Urinary bladder (tissue), 4 donors: Measurements from ENCODE around the gene IGSF21. TPM values are rescaled to one million over a fixed set of nuclear protein-coding genes. Genes with fewer than 3 reads are reported as not detected.

Source experiments
- DNase-seq: peaks from one replicate; pipeline ENCODE4 v3.0.0-alpha.2; 2015; ENCODE audit errors: extremely low spot score
- H3K27ac ChIP-seq: one replicate; pipeline ENCODE4 v1.5.1; 2013; ENCODE audit warnings: low read depth, mild to moderate bottlenecking, moderate library complexity
- H3K36me3 ChIP-seq: one replicate; pipeline ENCODE4 v1.6.1; 2013; ENCODE audit warnings: mild to moderate bottlenecking, moderate library complexity; ENCODE audit not compliant: insufficient read depth
- H3K4me1 ChIP-seq: one replicate; pipeline ENCODE4 v1.6.1; 2013; ENCODE audit warnings: mild to moderate bottlenecking, moderate library complexity; ENCODE audit not compliant: insufficient read depth
- H3K4me3 ChIP-seq: one replicate; pipeline ENCODE4 v1.5.1; 2013; ENCODE audit warnings: low read depth, low read length
- WGBS: extraction: QIAGEN DNeasy Blood & Tissue Kit; methylation state at CpG from one replicate; pipeline ENCODE4 v1.1.7; 2013; 5-methylcytosine and 5-hydroxymethylcytosine counted together
- polyA plus RNA-seq: library from polyadenylated mRNA; stranded (reverse); fragments of 200-250 nt; gene quantifications from one replicate; pipeline ENCODE4 v1.2.3, GENCODE V29; 2013
- total RNA-seq: library from RNA; depleted of rRNA; stranded (reverse); fragments of >200 nt; gene quantifications from one replicate; pipeline ENCODE4 v1.2.3, GENCODE V29; 2014
- donor health status: healthy with polysubstance abuse.
- donor health status: healthy.

IGSF21 gene
- total and polyA plus RNA-seq, 2 donors: 1.1 to 8.2 TPM

DNA sequence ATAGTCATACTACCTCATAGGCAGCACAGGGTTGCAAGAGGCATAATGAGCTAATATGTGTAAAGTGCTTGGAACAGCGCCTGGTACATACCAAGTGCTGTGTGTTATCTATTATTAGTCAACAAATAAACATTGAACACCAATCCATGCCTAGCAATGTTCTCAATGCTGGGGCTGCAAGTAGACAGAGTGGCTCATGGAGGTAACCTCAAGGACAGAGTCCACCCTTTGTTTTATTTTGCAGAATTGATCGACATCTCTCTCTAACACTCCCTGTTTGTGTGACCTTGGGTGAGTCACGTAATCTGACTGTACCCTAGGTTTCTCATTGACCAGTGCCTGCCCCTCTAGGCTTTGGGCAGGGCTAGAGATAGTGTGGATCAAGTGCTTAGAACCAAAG is 209.2 kb downstream of the IGSF21 start:
- Histone ChIP-seq H3K36me3 (no peaks in the 10 kb centered on the region), H3K4me3 (no peak overlapping the region), H3K27ac (no peak overlapping the region), H3K4me1 (no peaks in the 10 kb centered on the region)
- WGBS: 61% methylated on average over 3 of the region's 3 CpGs
- no peak for DNase-seq

DNA sequence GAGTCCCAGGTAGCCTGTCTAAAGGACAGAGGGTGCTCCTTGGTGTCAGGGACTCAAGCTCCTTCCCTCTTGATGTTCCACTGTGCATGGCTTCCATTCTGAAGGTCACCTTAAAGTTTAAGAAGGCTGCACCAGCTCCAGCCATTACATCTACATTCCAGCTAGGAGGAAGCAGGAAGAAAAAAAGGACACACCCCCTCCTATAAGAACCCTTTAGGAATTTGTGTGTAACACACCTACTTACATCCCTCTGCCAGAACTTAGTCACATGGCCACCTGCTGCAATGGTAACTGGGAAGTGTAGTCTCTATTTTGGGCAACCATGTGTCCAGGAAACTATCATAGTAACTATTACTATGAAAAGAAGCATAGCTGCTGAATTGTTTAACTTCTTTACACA is 211.5 kb downstream of the IGSF21 start:
- no peaks in the 10 kb centered on the region for H3K4me1 ChIP-seq
- H3K4me3 ChIP-seq: no peak overlapping the region
- no peak overlapping the region for H3K27ac ChIP-seq
- DNase-seq: no peak
- no peaks in the 10 kb centered on the region for H3K36me3 ChIP-seq

DNA sequence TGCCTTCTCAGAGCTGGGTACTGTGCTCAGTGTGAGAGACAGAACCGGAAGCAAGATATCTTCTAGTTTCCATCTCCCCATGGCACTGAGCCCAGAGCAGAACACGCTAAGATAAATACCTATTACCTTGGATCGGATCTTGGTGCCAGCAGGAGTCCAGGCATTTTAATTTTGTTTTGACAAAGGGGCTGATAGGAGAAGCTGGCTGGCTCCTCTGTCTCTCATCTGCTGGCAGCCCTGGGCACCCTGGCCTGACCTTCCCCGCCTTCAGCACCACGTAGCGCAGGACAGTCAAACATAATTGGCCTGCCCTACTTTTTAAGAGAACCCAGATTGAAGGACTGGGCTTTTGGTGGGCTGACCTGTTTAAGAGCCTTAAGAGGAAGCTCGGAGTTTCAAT is 212.5 kb downstream of the IGSF21 start:
- DNase-seq: no peak
- 32% methylated on average over 7 of the region's 7 CpGs for WGBS
- H3K36me3 ChIP-seq: no peaks in the 10 kb centered on the region
- no peak overlapping the region for H3K27ac ChIP-seq
- H3K4me3 ChIP-seq: no peak overlapping the region
- H3K4me1 ChIP-seq: no peaks in the 10 kb centered on the region

GRCh38 chr1:18322368-18323032 is 214.9 kb downstream of the IGSF21 start:
- no peak for DNase-seq
- 82% methylated on average over 20 of the region's 20 CpGs for WGBS
- H3K4me1 ChIP-seq: no peaks in the 10 kb centered on the region
- H3K4me3 ChIP-seq: no peak overlapping the region
- no peak overlapping the region for H3K27ac ChIP-seq
- no peaks in the 10 kb centered on the region for H3K36me3 ChIP-seq

DNA sequence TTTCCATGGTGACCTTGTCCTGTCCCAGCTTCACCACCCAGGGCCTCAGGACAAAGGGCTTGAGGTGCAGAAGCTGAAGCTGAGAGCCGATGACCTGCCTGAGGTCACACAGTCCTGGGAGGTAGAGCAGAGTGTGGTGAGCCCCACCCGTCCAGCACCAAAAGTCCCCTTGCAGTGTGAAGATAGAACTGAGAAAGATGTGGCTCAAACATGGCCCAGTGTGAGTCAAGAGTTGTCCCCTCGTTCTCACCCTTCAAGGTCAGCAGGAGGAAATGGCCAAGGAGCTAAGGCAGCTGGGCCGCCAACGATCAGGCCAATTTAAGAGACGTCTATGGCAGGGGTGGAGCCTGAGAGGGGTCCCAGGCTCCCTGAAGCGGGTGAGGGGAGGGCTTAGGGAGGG is 215.7 kb downstream of the IGSF21 start:
- Histone ChIP-seq H3K27ac (no peak overlapping the region), H3K4me1 (no peaks in the 10 kb centered on the region), H3K36me3 (no peaks in the 10 kb centered on the region), H3K4me3 (no peak overlapping the region)
- WGBS: 79% methylated on average over 7 of the region's 7 CpGs
- no peak for DNase-seq

GRCh38 chr1:18324246-18324645 is 216.6 kb downstream of the IGSF21 start:
- no peak overlapping the region for H3K4me3 ChIP-seq
- H3K27ac ChIP-seq: no peak overlapping the region
- DNase-seq: no peak
- WGBS: 89% methylated on average over 10 of the region's 10 CpGs
- no peaks in the 10 kb centered on the region for H3K36me3 ChIP-seq
- no peaks in the 10 kb centered on the region for H3K4me1 ChIP-seq

DNA sequence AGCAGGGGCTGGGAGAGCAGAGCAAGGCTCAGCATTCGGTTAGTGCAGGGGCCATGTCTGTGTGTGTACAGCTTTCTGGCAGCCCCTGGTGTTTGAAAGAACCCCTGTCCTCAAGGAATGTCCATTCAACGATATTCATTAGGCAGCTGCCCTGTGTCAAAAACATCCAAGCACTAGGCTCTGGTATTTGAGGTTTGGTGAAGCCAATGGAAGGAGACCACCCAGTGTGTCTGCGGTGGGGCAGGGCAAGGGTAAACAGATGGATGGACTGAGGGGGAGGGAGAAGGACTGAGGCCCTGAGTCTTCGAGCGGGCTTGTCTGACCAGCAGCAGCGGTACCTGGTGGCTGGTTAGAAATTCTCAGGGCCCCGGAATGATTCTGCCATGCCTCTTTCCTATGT is 217.5 kb downstream of the IGSF21 start:
- Histone ChIP-seq H3K27ac (no peak overlapping the region), H3K4me1 (no peaks in the 10 kb centered on the region), H3K36me3 (no peaks in the 10 kb centered on the region), H3K4me3 (no peak overlapping the region)
- no peak for DNase-seq
- 71% methylated on average over 7 of the region's 7 CpGs for whole genome bisulfite sequencing

- WGBS: 21% methylated on average over 7 of the region's 7 CpGs
- no peak overlapping the region for H3K4me3 ChIP-seq
- H3K4me1 ChIP-seq: no peaks in the 10 kb centered on the region
- DNase-seq: peak; percentile 20
- no peak overlapping the region for H3K27ac ChIP-seq
- no peaks in the 10 kb centered on the region for H3K36me3 ChIP-seq
Measured at GRCh38 chr1:18326211-18326897, 218.8 kb downstream of the IGSF21 start.

GRCh38 chr1:18327650-18328049 is 220.1 kb downstream of the IGSF21 start:
- 70% methylated on average over 2 of the region's 2 CpGs for WGBS
- H3K36me3 ChIP-seq: no peaks in the 10 kb centered on the region

DNA sequence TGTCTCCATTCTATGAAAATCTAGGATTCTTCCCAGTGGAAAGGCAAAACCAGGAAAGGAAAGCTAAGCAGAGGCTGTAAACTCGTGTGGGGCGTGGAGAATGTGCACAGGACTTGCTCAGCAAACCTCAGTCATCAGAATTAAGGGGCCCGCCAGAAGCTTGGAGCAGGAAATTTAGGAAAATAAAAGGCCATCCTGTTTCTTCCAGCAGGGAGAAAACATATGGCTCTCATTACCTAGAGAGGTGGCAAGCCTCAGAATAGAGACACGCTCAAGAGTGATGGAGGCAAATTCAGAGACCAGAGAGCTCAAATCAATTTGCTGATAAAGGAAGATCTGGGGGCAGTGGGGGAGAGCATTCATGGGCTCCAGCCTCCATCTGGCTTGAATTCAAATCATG is 221.2 kb downstream of the IGSF21 start:
- Histone ChIP-seq H3K27ac (no peak overlapping the region), H3K36me3 (no peaks in the 10 kb centered on the region), H3K4me1 (no peaks in the 10 kb centered on the region), H3K4me3 (no peak overlapping the region)
- no peak for DNase-seq
- WGBS: 58% methylated on average over 4 of the region's 4 CpGs

More at GRCh38 chr1:18327650-18328049, 220.1 kb downstream of the IGSF21 start:
- Histone ChIP-seq H3K4me1 (no peaks in the 10 kb centered on the region), H3K27ac (no peak overlapping the region), H3K4me3 (no peak overlapping the region)
- DNase-seq: no peak

DNA sequence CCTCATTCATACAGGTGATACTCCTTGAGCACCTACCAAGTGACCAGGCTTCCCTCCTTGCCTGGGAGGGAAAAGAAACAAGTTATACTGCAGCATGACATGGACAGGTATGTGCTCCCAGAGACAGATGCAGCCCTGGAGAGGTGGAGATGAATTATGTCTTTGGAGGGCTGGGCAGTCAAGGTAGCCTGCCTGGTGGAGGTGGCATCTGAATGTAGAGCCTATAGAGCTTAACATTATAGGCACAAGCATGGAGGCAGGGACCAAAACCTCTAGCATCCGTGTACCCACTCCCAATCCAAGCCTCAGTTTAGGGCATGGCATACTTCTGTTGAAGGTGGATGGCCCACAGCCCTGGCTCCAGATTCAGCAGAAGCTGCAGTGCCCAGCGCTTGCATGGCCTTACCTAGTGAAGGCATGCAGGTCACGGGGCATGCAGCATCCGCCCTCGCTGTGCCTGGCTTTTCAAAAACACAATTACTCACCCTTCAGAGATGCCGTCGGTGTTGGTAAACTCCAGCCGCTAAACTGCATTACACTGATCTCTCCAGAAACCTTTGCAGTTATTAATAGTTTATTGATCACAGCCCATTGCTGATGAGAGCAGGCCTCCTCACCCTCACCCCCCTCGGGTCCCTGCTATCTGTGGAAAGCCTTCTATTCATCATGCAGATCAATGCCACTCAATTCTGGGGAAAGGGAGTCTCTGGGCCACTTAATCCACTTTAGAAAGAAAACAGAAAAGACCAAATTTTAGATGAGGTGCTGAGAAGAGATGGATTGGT is 222.1 kb downstream of the IGSF21 start:
- DNase-seq: no peak
- Histone ChIP-seq H3K36me3 (no peaks in the 10 kb centered on the region), H3K27ac (no peak overlapping the region), H3K4me1 (no peaks in the 10 kb centered on the region), H3K4me3 (no peak overlapping the region)
- WGBS: 88% methylated on average over 9 of the region's 9 CpGs

GRCh38 chr1:18332576-18332975 is 225.0 kb downstream of the IGSF21 start:
- WGBS: 47% methylated on average over 6 of the region's 6 CpGs

GRCh38 chr1:18333220-18333619 is 225.6 kb downstream of the IGSF21 start:
- no peak for DNase-seq
- Histone ChIP-seq H3K27ac (no peak overlapping the region), H3K4me1 (no peaks in the 10 kb centered on the region), H3K36me3 (no peaks in the 10 kb centered on the region), H3K4me3 (no peak overlapping the region)
- WGBS: 82% methylated on average over 3 of the region's 3 CpGs

More at GRCh38 chr1:18332576-18332975, 225.0 kb downstream of the IGSF21 start:
- no peaks in the 10 kb centered on the region for H3K36me3 ChIP-seq
- DNase-seq: no peak
- H3K4me3 ChIP-seq: no peak overlapping the region
- H3K27ac ChIP-seq: no peak overlapping the region
- no peaks in the 10 kb centered on the region for H3K4me1 ChIP-seq

GRCh38 chr1:18336801-18337200 is 229.2 kb downstream of the IGSF21 start:
- Histone ChIP-seq H3K4me1 (no peaks in the 10 kb centered on the region), H3K27ac (no peak overlapping the region), H3K4me3 (no peak overlapping the region), H3K36me3 (no peaks in the 10 kb centered on the region)
- no peak for DNase-seq
- 76% methylated on average over 4 of the region's 4 CpGs for WGBS
